ENCODE measurements around the gene UHMK1.

UHMK1 gene

GRCh38 chr1:162560303-162561036, 62.9 kb downstream of the UHMK1 start:
- peak overlapping the region; percentile 95 for H3K27ac ChIP-seq
- no peak for TF ChIP-seq CTCF (conservative IDR thresholded peaks at IDR 0.05)

- TF ChIP-seq CTCF (conservative IDR thresholded peaks at IDR 0.05), result no peak
- peak overlapping the region; percentile 95 for H3K27ac ChIP-seq
These were observed 63.5 kb downstream of the UHMK1 start for GRCh38 chr1:162561037-162561615.

- no peak for TF ChIP-seq CTCF (conservative IDR thresholded peaks at IDR 0.05)
- H3K27ac ChIP-seq, result peak within 1 kb of the TSS; percentile 95
These were observed 64.2 kb downstream of the UHMK1 start, which contains the start of gene UAP1 for GRCh38 chr1:162561616-162562469. Gene UAP1 (plus strand): TSS chr1:162561722. CDS start chr1:162566069, 4,347 bp downstream.

GRCh38 chr1:162562470-162562828, 64.8 kb downstream of the UHMK1 start:
- TF ChIP-seq CTCF (conservative IDR thresholded peaks at IDR 0.05), result no peak
- H3K27ac ChIP-seq, result peak overlapping the region; percentile 95

DNA sequence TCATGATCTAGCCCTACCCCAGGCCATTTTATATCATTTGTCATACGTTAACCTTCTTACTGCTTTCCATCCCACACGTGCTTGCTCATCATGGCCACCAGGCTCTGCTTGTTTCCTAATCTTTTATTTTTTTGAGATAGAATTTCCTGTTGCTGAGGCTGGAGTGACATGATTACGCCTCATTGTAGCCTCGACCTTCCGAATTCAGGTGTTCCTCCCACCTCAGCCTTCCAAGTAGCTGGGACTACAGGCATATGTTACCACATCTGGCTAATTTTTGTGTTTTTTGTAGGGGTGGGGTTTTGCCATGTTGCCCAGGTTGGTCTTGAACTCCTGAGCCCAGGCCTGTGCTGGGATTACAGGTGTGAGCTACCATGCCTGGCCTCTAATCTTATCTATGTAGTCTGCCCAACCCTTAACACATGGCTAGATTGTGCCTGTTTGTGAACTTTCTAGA, 67.2 kb downstream of the UHMK1 start:
- no peak for TF ChIP-seq CTCF (conservative IDR thresholded peaks at IDR 0.05)

GRCh38 chr1:162565460-162565859, 67.8 kb downstream of the UHMK1 start:
- TF ChIP-seq CTCF (conservative IDR thresholded peaks at IDR 0.05), result no peak
- H3K27ac ChIP-seq, result no peak overlapping the region

More for the DNA sequence above, 67.2 kb downstream of the UHMK1 start:
- H3K27ac ChIP-seq, result no peak overlapping the region; the same call in 1 of the 2 replicates

GRCh38 chr1:162566870-162567269, 69.3 kb downstream of the UHMK1 start:
- peak overlapping the region; percentile 87 for H3K27ac ChIP-seq

More at GRCh38 chr1:162566870-162567269, 69.3 kb downstream of the UHMK1 start:
- TF ChIP-seq CTCF (conservative IDR thresholded peaks at IDR 0.05), result no peak

Measured in VCaP (cell line).